T47D (cell line): Measurements from ENCODE around the gene HLA-DQB1.

Experiments
- DNase-seq, 2 experiments: peaks; one replicate each; pipeline versions ENCODE4 v3.0.0 to v3.0.0-alpha.2; 2011 to 2012; ENCODE audit warnings: low read depth in 1 of 2, low spot score in 1 of 2
- JUND ChIP-seq: IDR thresholded peaks from 2 replicates; pipeline ENCODE4 v1.6.1; 2012; ENCODE audit warnings: low read depth
- in situ Hi-C: cut with HindIII; loops from 2 replicates; pipeline ENCODE4 v1.10.0; 2016; ENCODE audit warnings: low sequenced_read_pairs, low pct_unique_long_range_greater_than_20kb

Gene HLA-DQB1

GRCh38 chr6:32609731-32610640 is 56.5 kb downstream of the HLA-DQB1 start:
- in situ Hi-C loops, result no loop called here
- no peak for TF ChIP-seq JUND
- DNase-seq, result peak; percentile 60 to 93
